Posterior cingulate gyrus (tissue), 11 donors: Measurements from ENCODE around the gene HAPLN2.
"Not testable (repeated sequence)": the region's sequence is repeated elsewhere in the genome, so short reads cannot be mapped to it uniquely, and the experiment has no call there.

ENCODE experiments used
- DNase-seq, 10 donors: peaks; one replicate each; pipeline versions ENCODE4 v3.0.0 to v3.0.0-alpha.2; 2020 to 2021; ENCODE audit warnings: mixed read lengths in 3 of 10
- intact Hi-C: fragments of 100-400 bp; cut with DNase I; formaldehyde crosslinking; loops from one replicate; pipeline ENCODE4 v1.15.1; 2023

HAPLN2 gene

GRCh38 chr1:156618853-156619581 lies at the start of gene HAPLN2:
Gene HAPLN2 (plus strand): TSS chr1:156619415. CDS start chr1:156623491, 4,076 bp downstream.
- DNase-seq, result peak in 5 of 10 donors; percentile 40 to 90 (median 63)
- intact Hi-C loops, result no loop called here

- DNase-seq, result peak in 1 of 10 donors; percentile 7
- intact Hi-C loops, result loop anchor here (5.0 kb wide), 1 partner anchor 59 kb away; no protein-coding TSS in a partner anchor
Measured at GRCh38 chr1:156571261-156571852, 47.9 kb upstream of the HAPLN2 start.

DNA sequence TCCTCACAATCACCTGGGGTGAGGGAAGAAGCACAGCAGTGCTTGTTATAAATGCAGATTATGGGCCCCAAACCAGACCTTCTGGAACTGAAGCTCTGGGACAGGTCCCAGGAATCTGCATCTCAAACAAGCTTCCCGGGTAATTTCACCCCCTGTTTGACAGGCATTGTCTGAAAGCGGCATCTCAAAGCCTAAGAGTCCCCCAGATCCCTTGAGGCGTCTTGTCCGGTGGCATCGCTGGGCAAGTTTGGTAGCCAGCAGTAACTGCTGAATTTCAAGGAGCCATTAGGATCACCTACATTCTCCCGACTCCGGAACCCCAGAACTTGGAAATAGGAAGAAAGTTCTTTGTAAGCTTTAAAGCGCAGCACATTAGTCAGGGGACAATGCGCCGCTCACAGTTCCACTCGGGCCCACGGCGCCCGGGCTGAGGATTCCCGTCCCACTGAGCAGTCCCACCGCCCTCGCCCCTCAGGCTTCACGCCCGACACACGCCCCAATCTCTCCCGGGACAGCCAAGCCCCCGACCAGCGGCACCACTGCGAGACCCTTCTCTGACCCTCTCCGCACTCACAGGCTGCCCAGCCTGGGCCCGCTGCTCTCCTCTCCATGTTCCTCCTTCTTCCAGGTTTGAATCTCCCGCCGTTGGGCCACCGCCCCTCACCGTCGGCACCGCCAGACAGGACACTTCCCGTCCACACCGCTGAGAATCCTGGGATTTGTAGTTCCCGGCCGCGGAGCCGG lies 47.1 kb upstream of the HAPLN2 start, which contains the start of gene IQGAP3:
TSS of gene IQGAP3 (minus strand) at position 647 of the 744 bp plus-strand sequence. CDS start at position 611, 36 bp downstream.
- intact Hi-C loops, result loop anchor here (5.0 kb wide), 1 partner anchor 60 kb away; no protein-coding TSS in a partner anchor
- DNase-seq, result peak; percentile 67 to 97 (median 82)

GRCh38 chr1:156572663-156573018 lies 46.6 kb upstream of the HAPLN2 start:
- intact Hi-C loops, result loop anchor here (5.0 kb wide), 1 partner anchor 60 kb away; no protein-coding TSS in a partner anchor
- no peak for DNase-seq

DNA sequence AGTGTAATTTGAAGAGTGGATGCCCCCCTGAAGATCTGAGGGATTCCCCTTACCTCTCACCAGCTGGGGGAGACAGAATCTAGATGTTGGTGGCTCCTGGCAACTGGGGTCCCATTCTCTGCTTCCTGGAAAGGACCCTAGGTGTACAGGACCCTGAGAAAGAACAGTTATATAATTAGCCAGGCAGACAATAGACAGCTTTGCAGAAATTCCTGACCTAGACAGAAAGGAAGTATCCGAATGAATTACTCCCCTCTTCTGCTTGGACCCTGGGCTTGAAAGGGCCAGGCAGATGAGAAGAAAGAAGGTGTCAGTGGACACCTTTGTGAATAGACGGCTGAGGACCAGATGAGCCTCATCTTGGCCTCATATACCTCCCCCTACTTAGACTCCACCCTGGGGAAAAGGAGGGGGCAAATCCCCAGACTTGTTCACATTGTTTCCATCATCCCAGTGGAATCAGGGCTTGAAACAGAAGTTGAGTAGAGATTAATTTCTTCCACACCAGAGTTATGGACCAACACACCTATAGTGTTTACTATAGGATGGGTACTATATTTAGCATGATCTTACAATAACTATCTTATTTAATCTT lies 45.1 kb upstream of the HAPLN2 start:
- DNase-seq, result no peak
- intact Hi-C loops, result loop anchor here (5.0 kb wide), 1 partner anchor 62 kb away; no protein-coding TSS in a partner anchor

DNA sequence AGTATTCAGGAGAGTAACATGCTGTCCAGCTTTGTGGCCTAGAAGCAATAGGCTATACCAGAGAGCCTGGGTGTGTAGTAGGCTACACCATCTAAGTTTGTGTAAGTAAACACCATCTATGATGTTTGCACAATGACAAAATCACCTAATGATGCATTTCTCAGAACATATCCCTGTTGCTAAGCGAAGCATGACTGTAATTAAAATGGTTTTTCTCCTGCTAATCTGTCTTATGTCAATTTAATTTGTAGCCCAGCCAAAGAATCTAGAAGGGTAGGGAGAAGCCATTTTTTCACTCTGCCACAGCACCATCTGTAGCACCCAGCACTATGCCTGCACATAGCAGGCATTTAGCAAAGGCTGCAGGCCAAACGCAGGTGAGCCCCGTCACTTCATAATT lies 41.7 kb upstream of the HAPLN2 start:
- intact Hi-C loops, result no loop called here
- DNase-seq, result no peak

DNA sequence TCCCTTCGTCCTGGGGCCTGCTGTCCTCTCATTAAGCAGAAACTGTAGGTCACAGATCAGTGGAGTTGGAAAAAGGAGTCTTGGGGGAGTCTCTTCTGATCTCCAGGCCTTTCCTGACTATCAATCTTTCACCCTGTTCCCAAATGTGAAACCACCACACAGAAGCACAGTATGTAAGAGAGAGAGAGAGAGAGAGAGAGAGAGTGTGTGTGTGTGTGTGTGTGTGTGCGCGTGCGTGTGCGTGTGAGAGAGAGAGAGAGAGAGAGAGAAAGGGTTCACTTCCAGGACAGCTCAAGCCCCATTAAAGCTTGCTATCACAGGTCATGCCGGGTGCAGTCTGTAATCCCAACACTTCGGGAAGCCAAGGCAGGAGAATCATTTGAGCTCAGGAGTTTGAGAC lies 41.2 kb upstream of the HAPLN2 start:
- DNase-seq, result no peak
- intact Hi-C loops, result no loop called here

DNA sequence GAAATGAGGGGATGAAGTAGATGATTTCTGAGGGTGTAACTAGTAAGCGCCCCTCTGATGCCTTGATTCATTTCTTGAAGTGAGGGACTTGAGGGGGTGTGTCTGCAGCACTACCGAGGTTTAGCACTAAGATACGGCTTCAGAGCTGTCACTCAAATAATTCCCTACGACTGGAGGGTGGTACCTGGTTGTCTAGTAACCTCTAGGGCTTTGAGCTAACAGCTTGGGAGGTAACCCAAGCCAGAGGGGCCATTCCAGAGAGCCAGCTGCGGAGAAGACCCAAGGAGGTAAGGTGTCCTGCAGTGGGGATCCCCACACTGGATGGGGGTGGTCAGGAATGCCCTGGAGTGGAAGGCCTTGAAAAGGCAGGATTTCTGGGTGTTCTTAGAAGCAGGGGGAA lies 39.7 kb upstream of the HAPLN2 start, which contains the start of gene TTC24:
TSS of gene TTC24 (plus strand) at position 252 of the 400 bp plus-strand sequence. CDS start 1,642 bp downstream, outside the sequence.
- intact Hi-C loops, result no loop called here
- DNase-seq, result peak in 1 of 10 donors; percentile 36

GRCh38 chr1:156581661-156582387 lies 37.4 kb upstream of the HAPLN2 start:
- intact Hi-C loops, result no loop called here

DNA sequence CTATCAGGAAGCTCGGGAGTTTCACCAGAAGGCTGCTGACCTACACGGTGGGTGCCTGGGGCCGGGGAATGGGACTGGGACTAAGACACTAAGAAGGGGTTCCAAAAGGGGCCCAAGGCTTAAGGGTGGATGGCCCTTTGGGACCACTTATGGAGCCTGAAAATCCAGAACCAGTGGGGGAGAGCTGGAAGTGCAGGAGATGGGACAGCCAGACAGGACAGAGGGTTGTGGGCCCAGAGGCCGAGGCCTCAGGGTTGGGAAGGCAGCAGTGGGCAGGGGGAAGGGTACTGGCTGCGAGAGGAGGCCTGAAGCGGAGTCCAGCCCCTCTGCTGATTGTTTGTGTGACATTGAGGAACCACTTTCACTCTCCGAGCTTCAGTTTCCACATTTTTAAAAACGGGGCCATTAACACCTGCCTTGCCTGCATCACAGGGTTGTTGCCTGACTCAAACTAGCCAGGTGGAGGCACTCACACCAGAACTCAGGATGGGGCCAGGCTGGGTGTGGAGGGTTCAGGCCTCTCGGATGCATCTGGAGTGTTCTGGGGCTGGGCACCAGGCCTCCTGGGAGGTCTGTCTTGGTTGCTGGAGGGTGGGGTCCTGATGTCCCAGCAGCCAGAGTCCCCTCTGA lies 36.7 kb upstream of the HAPLN2 start:
- peak in 1 of 10 donors; percentile 32 for DNase-seq
- intact Hi-C loops, result no loop called here

More at GRCh38 chr1:156581661-156582387, 37.4 kb upstream of the HAPLN2 start:
- DNase-seq, result peak in 2 of 10 donors; percentile 77 to 79

DNA sequence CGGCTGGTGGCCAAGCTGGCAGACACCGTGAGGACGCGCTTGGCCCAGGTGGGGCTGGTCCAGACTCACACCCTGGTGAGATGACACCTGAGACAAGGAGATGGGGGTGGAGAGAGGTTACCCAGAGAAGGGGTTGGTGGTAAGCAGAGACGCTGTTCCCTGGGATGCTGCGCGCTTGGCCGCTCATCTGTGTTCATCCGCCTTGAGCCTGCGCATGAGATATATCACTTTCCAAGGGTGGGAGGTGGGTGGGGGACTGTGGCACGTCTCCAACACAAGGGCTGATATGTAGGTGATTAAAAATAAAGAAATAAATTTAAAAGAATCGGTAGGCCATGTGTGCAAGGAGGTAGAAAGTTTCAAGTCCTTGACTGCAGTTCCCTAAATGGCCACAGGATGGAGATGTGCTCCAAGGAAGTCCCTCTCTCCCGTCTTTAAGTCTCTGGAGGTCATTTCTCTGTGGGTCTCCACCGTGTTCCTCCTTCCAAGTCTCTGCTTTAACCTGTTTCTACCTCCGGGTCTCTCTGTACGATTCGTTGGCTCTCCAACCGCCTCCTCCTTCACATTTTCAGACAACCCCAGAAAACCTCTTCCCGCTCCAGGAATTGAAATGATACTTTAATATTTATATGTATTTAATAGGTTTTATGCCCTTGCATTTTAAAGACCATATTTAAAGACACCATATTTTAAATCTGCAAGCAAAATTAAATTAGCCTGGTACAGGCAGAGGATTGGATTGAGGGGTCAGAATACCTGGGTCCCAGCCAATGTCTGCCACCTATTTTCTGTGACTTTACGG lies 35.2 kb upstream of the HAPLN2 start:
- intact Hi-C loops, result loop anchor here (2.0 kb wide), 2 partner anchors 23 to 73 kb away; no protein-coding TSS in a partner anchor
- DNase-seq, result peak in 6 of 10 donors; percentile 50 to 76 (median 70)

DNA sequence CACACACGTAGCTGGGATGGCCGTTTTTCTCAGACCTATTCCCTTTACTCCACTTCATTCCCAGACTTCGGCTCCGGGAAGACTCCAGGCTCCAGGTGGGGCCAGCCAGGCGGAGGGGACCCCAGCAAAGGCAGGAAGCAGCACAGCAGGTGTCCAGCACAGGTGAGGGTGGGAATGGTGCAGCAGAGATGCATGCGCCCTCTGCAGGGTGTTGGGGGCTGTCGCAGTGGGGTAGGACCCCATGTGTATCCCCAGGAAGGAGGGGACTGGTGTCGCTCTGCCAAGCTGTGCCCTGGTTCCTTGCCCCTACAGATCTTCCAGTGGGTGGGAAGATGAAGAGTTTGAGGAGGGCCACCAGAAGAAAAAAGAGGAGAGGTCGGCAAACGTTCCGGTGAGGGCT lies 34.4 kb upstream of the HAPLN2 start:
- intact Hi-C loops, result loop anchor here (2.0 kb wide), 2 partner anchors 22 to 72 kb away; no protein-coding TSS in a partner anchor
- DNase-seq, result peak in 1 of 10 donors; percentile 54

GRCh38 chr1:156586323-156586722 lies 32.9 kb upstream of the HAPLN2 start:
- intact Hi-C loops, result no loop called here
- DNase-seq, result no peak

GRCh38 chr1:156586892-156587477 lies 32.2 kb upstream of the HAPLN2 start:
- no peak for DNase-seq
- intact Hi-C loops, result no loop called here

DNA sequence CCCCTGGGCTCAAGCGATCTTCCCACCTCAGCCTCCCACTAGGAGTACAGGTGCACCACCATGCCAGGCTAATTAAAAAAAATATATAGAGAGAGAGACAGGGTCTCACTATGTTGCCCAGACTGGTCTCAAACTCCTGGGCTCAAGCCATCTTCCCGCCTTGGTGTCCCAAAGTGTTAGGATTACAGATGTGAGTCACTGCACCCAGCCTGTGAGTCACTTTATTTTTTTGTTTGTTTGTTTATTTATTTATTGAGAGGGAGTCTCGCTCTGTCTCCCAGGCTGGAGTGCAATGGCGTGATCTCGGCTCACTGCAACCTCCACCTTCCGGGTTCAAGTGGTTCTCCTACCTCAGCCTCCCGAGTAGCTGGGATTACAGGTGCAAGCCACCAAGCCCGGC lies 31.3 kb upstream of the HAPLN2 start:
- intact Hi-C loops, DNase-seq: not testable (repeated sequence)

DNA sequence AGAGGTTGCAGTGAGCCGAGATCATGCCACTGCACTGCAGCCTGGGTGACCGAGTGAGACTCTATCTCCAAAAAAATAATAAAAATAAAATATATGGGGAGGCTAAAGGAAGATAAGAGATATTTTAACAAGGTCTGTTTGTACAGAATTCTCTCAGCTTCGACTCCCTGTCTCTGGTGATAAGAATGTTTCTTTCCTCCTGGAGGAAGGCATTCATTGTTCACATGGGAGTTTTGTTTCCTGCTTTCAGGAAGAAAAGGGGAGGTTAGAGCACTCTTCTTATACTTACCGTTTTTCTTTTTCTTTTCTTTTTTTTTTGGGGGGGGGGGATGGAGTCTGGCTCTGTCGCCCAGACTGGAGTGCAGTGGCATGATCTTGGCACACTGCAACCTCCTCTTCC lies 29.7 kb upstream of the HAPLN2 start:
- intact Hi-C loops, result no loop called here
- no peak for DNase-seq

DNA sequence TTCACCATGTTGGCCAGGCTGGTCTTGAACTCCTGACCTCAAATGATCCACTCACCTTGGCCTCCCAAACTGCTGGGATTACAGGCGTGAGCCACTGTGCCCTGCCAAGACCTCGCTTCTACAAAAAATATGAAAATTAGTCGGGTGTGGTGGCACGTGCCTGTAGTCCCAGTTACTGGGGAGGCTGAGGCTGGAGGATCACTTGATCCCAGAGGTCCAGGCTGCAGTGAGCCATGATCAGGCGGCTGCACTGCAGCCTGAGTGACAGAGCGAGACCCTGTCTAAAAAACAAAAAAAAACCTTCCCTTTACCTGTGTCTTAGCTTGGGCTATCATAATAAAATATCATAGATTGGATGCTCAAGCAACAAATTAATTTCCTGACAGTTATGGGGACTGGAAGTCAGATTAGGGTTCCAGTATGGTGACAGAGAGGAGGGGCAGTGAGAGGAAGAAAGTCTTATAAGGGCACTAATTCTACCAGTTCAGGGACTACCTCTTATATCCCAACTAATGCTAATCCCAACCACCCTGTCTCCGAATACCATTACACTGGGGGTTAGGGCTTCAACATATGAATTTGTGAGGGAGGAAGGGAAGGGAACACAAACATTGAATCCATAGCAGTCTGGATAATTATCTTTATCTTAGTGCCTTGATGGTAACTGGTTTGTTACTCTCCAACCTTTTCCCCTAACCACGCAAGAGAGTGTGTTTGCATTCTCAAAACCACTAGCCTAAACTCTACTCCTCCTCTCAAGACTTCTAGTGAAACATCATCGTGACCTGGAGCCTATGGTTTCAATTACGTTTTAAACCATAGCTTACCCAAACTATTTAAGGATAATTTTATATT lies 28.7 kb upstream of the HAPLN2 start:
- intact Hi-C loops, result loop anchor here (5.0 kb wide), 2 partner anchors 83 to 133 kb away; no protein-coding TSS in a partner anchor
- DNase-seq, result no peak
